Panc1 (cell line): ENCODE measurements around the gene LMO3. TPM values are rescaled to one million over a fixed set of nuclear protein-coding genes. Genes with fewer than 3 reads are reported as not detected.

Experiments
- ATAC-seq: fragments of 200-7000 bp; cut with Tn5 transposase; 2 replicates; pipeline ENCODE4 v1.9.1; 2020; ENCODE audit warnings: mild to moderate bottlenecking, moderate library complexity
- BruUV-seq: library from RNA; stranded (reverse); fragments of 400-500 nt; replicated peaks from 2 replicates; lab custom pipeline; 2021; lab: Mats Ljungman, UMichigan
- CTCF ChIA-PET: fragments of 300-600 bp; sonication (Branson Sonifier 250); formaldehyde crosslinking; loops from one replicate; lab custom pipeline; 2022; ENCODE audit warnings: antibody characterized with exemption; lab: Charles Lee
- POLR2A ChIA-PET: fragments of 300-600 bp; sonication (Branson Sonifier 250); formaldehyde crosslinking; loops from one replicate; lab custom pipeline; 2022; ENCODE audit warnings: antibody characterized with exemption; lab: Charles Lee
- DNase-seq: peaks from one replicate; pipeline ENCODE4 v3.0.0-alpha.2; 2010; ENCODE audit warnings: low read depth, low spot score
- H3K27ac ChIP-seq: 2 replicates; pipeline ENCODE4 v1.5.1; 2011; ENCODE audit warnings: mild to moderate bottlenecking, low read length, inconsistent platforms
- H3K27me3 ChIP-seq: fragments of 200-500 bp; sonication (Bioruptor generic); 2 replicates; pipeline ENCODE4 v1.6.0; 2014; ENCODE audit warnings: low read length, inconsistent platforms; ENCODE audit not compliant: control insufficient read depth, insufficient read depth
- H3K36me3 ChIP-seq: fragments of 200-500 bp; sonication (Bioruptor generic); 2 replicates; pipeline ENCODE4 v1.5.1; 2014; ENCODE audit warnings: inconsistent platforms, mild to moderate bottlenecking, low read length, moderate library complexity; ENCODE audit not compliant: control insufficient read depth, insufficient read depth
- H3K4me1 ChIP-seq: 2 replicates; pipeline ENCODE4 v1.5.1; 2011; ENCODE audit warnings: inconsistent platforms, mild to moderate bottlenecking, low read length, moderate library complexity; ENCODE audit not compliant: control insufficient read depth, insufficient read depth
- H3K4me3 ChIP-seq, 2 experiments: 2 replicates each; pipeline ENCODE4 v1.5.1; 2011 to 2012; ENCODE audit warnings: low read depth in 2 of 2, low read length in 2 of 2, mild to moderate bottlenecking in 2 of 2, inconsistent platforms in 1 of 2, moderate library complexity in 1 of 2
- H3K9me3 ChIP-seq: fragments of 200-500 bp; sonication (Bioruptor generic); 2 replicates; pipeline ENCODE4 v1.5.1; 2014; ENCODE audit warnings: low read depth, mild to moderate bottlenecking, inconsistent platforms, low read length, moderate library complexity; ENCODE audit not compliant: control insufficient read depth, insufficient read depth
- CTCF ChIP-seq: fragments of 450-650 bp; IDR thresholded peaks from 2 replicates; pipeline ENCODE4 v1.5.1; 2017; ENCODE audit warnings: mild to moderate bottlenecking
- POLR2AphosphoS5 ChIP-seq: IDR thresholded peaks from 2 replicates; pipeline ENCODE4 v1.6.1; 2012; ENCODE audit warnings: mild to moderate bottlenecking, low read depth, low read length, moderate library complexity
- REST ChIP-seq, 2 experiments: IDR thresholded peaks; 2 replicates each; pipeline ENCODE4 v1.6.1; 2011 to 2012; ENCODE audit warnings: low read depth in 2 of 2, control low read depth in 1 of 2, low read length in 1 of 2, mild to moderate bottlenecking in 1 of 2, moderate library complexity in 1 of 2; ENCODE audit not compliant: insufficient read depth in 1 of 2
- SIN3A ChIP-seq: IDR thresholded peaks from 2 replicates; pipeline ENCODE4 v1.6.1; 2012; ENCODE audit warnings: low read depth, mild to moderate bottlenecking, low read length, moderate library complexity, borderline replicate concordance; ENCODE audit not compliant: insufficient read depth
- TCF7L2 ChIP-seq: IDR thresholded peaks from 2 replicates; pipeline ENCODE4 v1.6.1; 2011; ENCODE audit warnings: mild to moderate bottlenecking, low read depth, low read length, inconsistent platforms
- in situ Hi-C: cut with HindIII; loops from 2 replicates; pipeline ENCODE4 v1.10.0; 2016; ENCODE audit warnings: low sequenced_read_pairs, low pct_unique_long_range_greater_than_20kb
- intact Hi-C: fragments of 100-400 bp; cut with micrococcal nuclease; formaldehyde crosslinking; loops from one replicate; pipeline ENCODE4 v1.10.0; 2022; ENCODE audit not compliant: unreplicated experiment
- total RNA-seq: library from RNA; stranded (reverse); gene quantifications from one replicate; pipeline ENCODE4 v1.2.1, GENCODE V29; 2021; ENCODE audit not compliant: unreplicated experiment

The LMO3 gene
- total RNA-seq, 1 experiment from 2014 or later: 0.51 TPM

- no peak overlapping the region for H3K27ac ChIP-seq
- intact Hi-C loops (no loop called here), in situ Hi-C loops (no loop called here)
- H3K4me1 ChIP-seq: no peaks in the 10 kb centered on the region
- no peaks in the 10 kb centered on the region for H3K36me3 ChIP-seq
- ChIA-PET POLR2A (no interaction called here), CTCF (no interaction called here)
- H3K4me3 ChIP-seq: no peak overlapping the region
- no TSS peak for BruUV-seq
- no peaks in the 10 kb centered on the region for H3K9me3 ChIP-seq
- ATAC-seq: no peak
- no peaks in the 10 kb centered on the region for H3K27me3 ChIP-seq
- DNase-seq: no peak
- no peak for TF ChIP-seq POLR2AphosphoS5
- no peak for TF ChIP-seq REST (IDR thresholded peaks at IDR 0.05; ENCODE audit: insufficient read depth in 1 of 2, low read depth in 2 of 2, low read length in 1 of 2)
- no peak for TF ChIP-seq TCF7L2
- no peak for TF ChIP-seq SIN3A
- no peak for TF ChIP-seq CTCF
Observed at GRCh38 chr12:16587110-16587453, 18.9 kb downstream of the LMO3 start.

GRCh38 chr12:16586350-16587109 lies 19.4 kb downstream of the LMO3 start:
- BruUV-seq: no TSS peak
- Histone ChIP-seq H3K9me3 (no peaks in the 10 kb centered on the region), H3K36me3 (no peaks in the 10 kb centered on the region), H3K27ac (no peak overlapping the region), H3K4me3 (no peak overlapping the region), H3K4me1 (no peaks in the 10 kb centered on the region), H3K27me3 (no peaks in the 10 kb centered on the region)
- in situ Hi-C loops: no loop called here
- no peak for DNase-seq
- intact Hi-C loops: no loop called here
- no peak for TF ChIP-seq SIN3A
- POLR2A ChIA-PET: no interaction called here
- CTCF ChIA-PET: no interaction called here
- no peak for ATAC-seq

GRCh38 chr12:16585781-16586180 lies 20.2 kb downstream of the LMO3 start:
- no TSS peak for BruUV-seq
- intact Hi-C loops: no loop called here
- ATAC-seq (no peak), DNase-seq (no peak)
- Histone ChIP-seq H3K4me3 (no peak overlapping the region), H3K4me1 (no peaks in the 10 kb centered on the region), H3K27ac (no peak overlapping the region), H3K27me3 (no peaks in the 10 kb centered on the region), H3K36me3 (no peaks in the 10 kb centered on the region), H3K9me3 (no peaks in the 10 kb centered on the region)
- ChIA-PET CTCF (no interaction called here), POLR2A (no interaction called here)
- in situ Hi-C loops: no loop called here
- TF ChIP-seq POLR2AphosphoS5 (no peak), TCF7L2 (no peak), REST (IDR thresholded peaks at IDR 0.05; ENCODE audit: insufficient read depth in 1 of 2, low read depth in 2 of 2, low read length in 1 of 2) (no peak), CTCF (no peak)
